SK-MEL-5 (cell line): ENCODE measurements around the gene SLC45A1. TPM values are rescaled to one million over a fixed set of nuclear protein-coding genes. Genes with fewer than 3 reads are reported as not detected.

Source experiments
- DNase-seq: peaks from one replicate; pipeline ENCODE4 v3.0.0-alpha.2; 2016; ENCODE audit warnings: low read depth, low spot score
- in situ Hi-C: cut with HindIII; loops from 2 replicates; pipeline ENCODE4 v1.10.0; 2016; ENCODE audit warnings: low sequenced_read_pairs, high pct_unique_total_duplicates, low pct_unique_long_range_greater_than_20kb
- total RNA-seq: library from RNA; depleted of rRNA; stranded (reverse); fragments of >200 nt; shearing (Covaris generic); gene quantifications from 2 replicates; pipeline ENCODE4 v1.2.3, GENCODE V29; 2014

SLC45A1 gene
- total RNA-seq, 1 experiment from 2014 or later, result not detected

GRCh38 chr1:8302081-8302956 is 15.6 kb upstream of the SLC45A1 start:
- DNase-seq, result peak; percentile 90
- in situ Hi-C loops, result loop anchor here (25.0 kb wide), 1 partner anchor 290 kb away; no protein-coding TSS in a partner anchor

- in situ Hi-C loops, result loop anchor here (25.0 kb wide), 1 partner anchor 291 kb away; no protein-coding TSS in a partner anchor
- peak; percentile 45 for DNase-seq
These were observed 14.8 kb upstream of the SLC45A1 start for GRCh38 chr1:8303141-8303540.

GRCh38 chr1:8303876-8304275 is 14.0 kb upstream of the SLC45A1 start:
- in situ Hi-C loops, result loop anchor here (25.0 kb wide), 1 partner anchor 292 kb away; no protein-coding TSS in a partner anchor

GRCh38 chr1:8307628-8308027 is 10.3 kb upstream of the SLC45A1 start:
- in situ Hi-C loops, result loop anchor here (25.0 kb wide), 1 partner anchor 295 kb away; no protein-coding TSS in a partner anchor
- no peak for DNase-seq

More at GRCh38 chr1:8303876-8304275, 14.0 kb upstream of the SLC45A1 start:
- no peak for DNase-seq

- DNase-seq, result no peak
- in situ Hi-C loops, result loop anchor here (25.0 kb wide), 1 partner anchor 299 kb away; no protein-coding TSS in a partner anchor
These were observed 6.7 kb upstream of the SLC45A1 start for GRCh38 chr1:8311068-8311718.

- in situ Hi-C loops, result loop anchor here (25.0 kb wide), 1 partner anchor 300 kb away; no protein-coding TSS in a partner anchor
- DNase-seq, result no peak
These were observed 5.4 kb upstream of the SLC45A1 start for GRCh38 chr1:8312235-8313218.

- no peak for DNase-seq
- in situ Hi-C loops, result loop anchor here (25.0 kb wide), 1 partner anchor 301 kb away; no protein-coding TSS in a partner anchor
These were observed 4.7 kb upstream of the SLC45A1 start for GRCh38 chr1:8313231-8313630.

GRCh38 chr1:8314346-8315280 is 3.3 kb upstream of the SLC45A1 start:
- peak; percentile 76 for DNase-seq
- in situ Hi-C loops, result loop anchor here (25.0 kb wide), 1 partner anchor 302 kb away; no protein-coding TSS in a partner anchor

- peak; percentile 22 for DNase-seq
- in situ Hi-C loops, result loop anchor here (25.0 kb wide), 1 partner anchor 304 kb away; no protein-coding TSS in a partner anchor
These were observed 2.1 kb upstream of the SLC45A1 start for GRCh38 chr1:8315573-8316475.

GRCh38 chr1:8318436-8318835 is 522 bp downstream of the SLC45A1 start:
- in situ Hi-C loops, result loop anchor here (25.0 kb wide), 1 partner anchor 306 kb away; no protein-coding TSS in a partner anchor

GRCh38 chr1:8321612-8322011 is 3.7 kb downstream of the SLC45A1 start:
- no peak for DNase-seq
- in situ Hi-C loops, result loop anchor here (25.0 kb wide), 1 partner anchor 309 kb away; no protein-coding TSS in a partner anchor

More at GRCh38 chr1:8318436-8318835, 522 bp downstream of the SLC45A1 start:
- no peak for DNase-seq

- in situ Hi-C loops, result loop anchor here (25.0 kb wide), 1 partner anchor 311 kb away; no protein-coding TSS in a partner anchor
- no peak for DNase-seq
These were observed 5.8 kb downstream of the SLC45A1 start for GRCh38 chr1:8323706-8324105.

GRCh38 chr1:8324176-8324810 is 6.4 kb downstream of the SLC45A1 start:
- DNase-seq, result no peak
- in situ Hi-C loops, result loop anchor here (25.0 kb wide), 1 partner anchor 312 kb away; no protein-coding TSS in a partner anchor

GRCh38 chr1:8325771-8326170 is 7.9 kb downstream of the SLC45A1 start:
- in situ Hi-C loops, result no loop called here
- DNase-seq, result no peak
